Amniotic stem cell (primary cell): ENCODE measurements around the gene CDC37.
"Not testable (repeated sequence)": the region's sequence is repeated elsewhere in the genome, so short reads cannot be mapped to it uniquely, and the experiment has no call there.

Experiments
- DNase-seq: peaks from one replicate; lab custom pipeline; 2025; lab: John Stamatoyannopoulos, UW

Gene CDC37

GRCh38 chr19:10419646-10420443, 16.5 kb upstream of the CDC37 start:
- DNase-seq = no peak

- no peak for DNase-seq
Observed at GRCh38 chr19:10419200-10419645, 15.9 kb upstream of the CDC37 start.

DNA sequence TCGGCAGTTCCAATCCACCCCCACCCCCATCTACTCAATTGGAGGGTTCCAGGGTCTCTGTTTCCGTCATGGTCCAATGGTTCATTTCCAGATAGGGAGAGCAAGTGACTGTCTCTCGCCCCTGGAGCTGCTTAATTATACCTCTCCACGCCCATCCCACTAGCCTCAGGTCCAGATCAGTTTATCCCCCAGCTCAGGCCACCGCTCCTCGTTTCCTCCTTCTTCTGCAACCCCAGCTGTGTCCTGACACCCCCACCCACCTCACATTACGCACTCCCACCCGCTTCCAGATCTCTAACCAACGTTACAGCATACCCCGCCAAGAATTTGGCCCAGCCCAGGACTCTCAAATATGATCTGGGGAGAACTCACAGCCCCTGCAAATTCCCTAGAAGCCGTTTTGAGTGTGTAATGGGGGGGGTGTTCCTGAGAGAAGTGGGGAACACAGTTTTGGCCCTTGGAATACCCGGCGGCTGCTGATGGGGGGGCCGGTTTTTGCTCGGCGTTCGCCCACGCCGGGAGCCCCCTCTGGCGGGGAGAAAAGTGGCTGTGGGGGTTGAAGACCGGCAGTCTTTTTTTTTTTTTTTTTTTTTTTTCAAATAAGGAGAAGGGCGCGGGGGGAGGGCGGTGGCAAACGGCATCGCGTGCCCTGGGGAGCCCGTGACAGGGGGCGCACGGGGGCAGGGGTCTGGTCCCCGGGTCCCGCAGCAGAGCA, 15.3 kb upstream of the CDC37 start:
- DNase-seq = no peak

- DNase-seq = no peak
Observed at GRCh38 chr19:10418235-10418484, 14.8 kb upstream of the CDC37 start.

- DNase-seq = no peak
Observed at GRCh38 chr19:10417541-10418234, 14.3 kb upstream of the CDC37 start.

GRCh38 chr19:10416380-10417257, 13.3 kb upstream of the CDC37 start:
- DNase-seq = peak; percentile 62

- DNase-seq = no peak
Observed at GRCh38 chr19:10416083-10416379, 12.7 kb upstream of the CDC37 start.

GRCh38 chr19:10412257-10412977, 9.1 kb upstream of the CDC37 start:
- DNase-seq = no peak

DNA sequence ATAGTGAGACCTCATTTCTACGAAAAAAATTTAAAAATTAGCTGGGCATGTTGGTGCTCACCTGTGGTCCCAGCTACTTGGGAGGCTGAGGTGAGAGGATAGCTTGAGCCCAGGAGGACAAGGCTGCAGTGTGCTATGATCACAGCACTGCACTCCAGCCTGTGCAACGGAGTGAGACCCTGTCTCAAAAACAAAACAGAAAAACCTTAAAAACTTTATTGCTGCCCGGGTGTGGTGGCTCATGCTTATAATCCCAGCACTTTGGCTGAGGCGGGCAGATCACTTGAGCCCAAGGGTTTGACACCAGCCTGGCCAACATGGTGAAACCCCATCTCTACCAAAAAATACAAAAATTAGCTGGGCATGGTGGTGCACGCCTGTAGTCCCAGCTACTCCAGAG, 7.9 kb upstream of the CDC37 start:
- DNase-seq = not testable (repeated sequence)

- no peak for DNase-seq
Observed at GRCh38 chr19:10408511-10409283, 5.4 kb upstream of the CDC37 start.

DNA sequence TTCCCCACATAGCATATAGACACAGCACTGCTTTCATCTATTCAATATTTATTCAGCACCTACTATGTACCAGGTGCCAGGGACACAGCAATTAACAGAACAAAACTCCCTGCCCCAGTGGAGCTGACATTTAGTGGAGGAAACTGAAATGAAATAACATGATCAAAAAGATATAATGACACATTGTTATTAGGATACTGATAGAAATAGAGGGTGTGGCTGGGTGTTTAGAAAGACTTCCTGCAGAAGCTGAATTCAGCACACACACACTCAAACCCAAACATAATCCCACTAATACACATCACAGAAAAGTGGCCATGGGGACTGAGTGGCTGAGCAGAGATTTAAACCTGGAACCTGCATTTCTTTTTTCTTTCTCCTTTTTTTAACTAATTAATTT, 3.8 kb upstream of the CDC37 start:
- no peak for DNase-seq

- DNase-seq = no peak
Observed at GRCh38 chr19:10406191-10406590, 2.8 kb upstream of the CDC37 start.

DNA sequence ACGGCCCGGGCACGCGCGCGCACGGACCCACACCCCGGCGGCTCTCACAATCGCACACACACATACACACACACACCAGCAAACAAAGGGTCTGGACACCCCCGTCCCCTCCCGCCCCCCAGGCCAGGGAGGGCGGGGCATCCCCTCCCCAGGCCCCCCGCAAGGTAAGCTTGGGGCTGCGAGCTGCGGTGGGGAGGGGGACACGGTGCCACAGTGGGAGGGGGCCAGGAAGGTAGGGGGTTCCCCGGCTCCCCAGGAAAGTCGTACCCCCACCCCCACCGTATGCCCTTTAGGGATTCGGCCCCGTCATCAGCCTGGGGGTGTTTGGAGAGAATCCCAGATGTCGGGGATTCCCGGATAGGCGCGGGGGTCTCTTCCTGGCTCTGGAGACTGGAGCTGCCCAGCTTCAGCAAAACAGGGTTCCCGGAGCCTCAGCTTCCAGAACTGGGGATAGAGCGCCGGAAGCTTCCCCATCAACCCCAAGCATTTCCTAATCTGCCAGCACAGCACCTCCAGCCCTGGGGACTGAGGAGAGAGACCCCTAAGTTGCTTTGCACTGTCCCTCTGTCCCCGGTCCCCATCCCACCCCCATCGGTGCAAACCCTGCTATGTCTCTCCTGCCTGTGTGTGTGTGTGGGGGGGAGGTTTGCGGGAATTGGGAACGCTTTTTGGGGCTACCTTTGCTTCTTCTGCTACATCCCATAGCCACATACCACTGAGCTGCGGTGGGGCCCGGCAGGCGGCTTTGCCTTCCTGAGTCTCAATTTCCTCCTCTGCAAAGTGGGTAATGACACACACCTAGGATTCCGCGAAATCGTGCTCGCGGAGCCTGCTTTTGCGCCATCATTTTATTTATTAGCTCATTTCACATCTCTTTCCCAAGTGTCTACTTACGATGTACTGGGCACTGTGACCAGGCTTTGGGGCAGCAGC, 1.8 kb upstream of the CDC37 start:
- DNase-seq = no peak

GRCh38 chr19:10402441-10403038, 802 bp downstream of the CDC37 start:
- DNase-seq = no peak

DNA sequence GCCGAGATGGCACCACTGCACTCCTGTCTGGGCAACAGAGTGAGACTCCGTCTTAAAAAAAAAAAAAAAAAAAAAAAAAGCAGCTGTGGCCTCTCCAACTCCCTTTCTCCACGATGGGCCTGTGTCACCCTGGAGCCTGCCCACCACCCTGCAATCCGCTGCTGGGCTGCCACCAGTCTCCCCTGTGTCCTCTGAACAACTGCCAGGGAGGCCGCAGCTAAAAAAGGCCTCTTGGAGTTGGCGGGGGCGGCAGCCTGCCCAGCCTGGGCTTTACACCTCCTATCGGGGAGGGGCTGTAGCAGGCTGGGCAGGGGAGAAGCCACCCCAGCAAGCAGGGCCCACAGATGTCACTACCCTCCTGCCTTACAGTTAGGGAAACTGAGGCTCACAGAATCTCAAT, 3.5 kb downstream of the CDC37 start:
- DNase-seq = no peak

- not testable (repeated sequence) for DNase-seq
Observed at GRCh38 chr19:10399340-10399739, 4.0 kb downstream of the CDC37 start.

DNA sequence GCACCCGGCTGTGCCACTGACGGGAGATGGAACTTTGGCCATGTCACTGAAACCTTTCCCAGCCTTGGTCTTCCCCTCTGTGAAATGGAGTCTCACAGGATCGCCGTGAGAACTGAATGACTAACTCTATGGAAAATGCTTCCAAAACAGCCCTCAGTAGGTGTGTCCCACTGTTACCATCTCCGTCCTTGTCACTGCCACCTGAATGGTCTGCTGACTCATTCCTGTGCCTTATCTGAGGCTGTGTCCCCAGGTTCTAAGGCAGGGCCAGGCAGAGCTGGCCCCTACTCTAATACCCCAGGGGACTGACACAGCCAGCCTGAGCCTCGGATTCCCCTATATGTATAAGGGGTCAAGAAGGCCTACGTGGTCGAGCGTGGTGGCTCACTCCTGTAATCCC, 4.5 kb downstream of the CDC37 start:
- no peak for DNase-seq

- no peak for DNase-seq
Observed at GRCh38 chr19:10395917-10396316, 7.4 kb downstream of the CDC37 start.

DNA sequence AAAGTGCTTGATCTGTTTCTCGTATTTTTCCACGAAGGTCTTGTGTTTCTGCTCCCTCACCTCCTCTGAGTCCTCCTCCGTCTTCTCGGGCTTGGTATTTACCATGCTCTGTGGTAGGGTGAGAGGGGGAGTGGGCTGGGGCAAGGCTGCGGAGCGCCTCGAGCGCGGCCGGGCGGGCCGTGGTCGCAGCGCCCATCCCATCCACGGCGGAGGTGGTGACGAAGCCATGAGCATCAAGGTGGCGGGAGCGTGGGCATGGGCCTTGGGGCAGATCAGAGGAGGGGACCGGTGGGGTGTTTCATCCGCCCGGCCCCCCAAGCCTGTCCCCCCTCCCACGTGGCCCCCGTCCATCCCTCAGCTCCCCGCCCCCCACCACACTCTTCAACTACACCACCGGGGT, 7.9 kb downstream of the CDC37 start:
- no peak for DNase-seq
